Prostate gland (tissue), 2 donors: Measurements from ENCODE around the gene CDC14A. TPM values are rescaled to one million over a fixed set of nuclear protein-coding genes. Genes with fewer than 3 reads are reported as not detected.
"Not testable (repeated sequence)": the region's sequence is repeated elsewhere in the genome, so short reads cannot be mapped to it uniquely, and the experiment has no call there.

ENCODE experiments used
- DNase-seq: peaks from one replicate; pipeline ENCODE4 v3.0.0-alpha.2; 2019; ENCODE audit warnings: low spot score
- H3K27ac ChIP-seq, 2 donors: fragments of 200-600 bp; sonication (generic); 2 replicates each; pipeline ENCODE4 v1.5.1; 2017 to 2019
- H3K27me3 ChIP-seq: fragments of 200-600 bp; sonication (generic); replicated peaks from 2 replicates; pipeline ENCODE4 v1.5.1; 2019; ENCODE audit not compliant: insufficient read depth
- H3K36me3 ChIP-seq, 2 donors: fragments of 200-600 bp; sonication (generic); 1 replicate in 1 of 2; 2 replicates in 1 of 2; pipeline versions ENCODE4 v1.5.1 to v1.8.1; 2017 to 2019
- H3K4me1 ChIP-seq: fragments of 200-600 bp; sonication (generic); replicated peaks from 2 replicates; pipeline ENCODE4 v1.5.1; 2019
- H3K4me3 ChIP-seq, 2 donors: fragments of 200-600 bp; sonication (generic); 2 replicates each; pipeline ENCODE4 v1.5.1; 2017 to 2019
- H3K9me3 ChIP-seq: fragments of 200-600 bp; sonication (generic); 2 replicates; pipeline ENCODE4 v1.5.1; 2017
- POLR2A ChIP-seq: fragments of 450-650 bp; IDR thresholded peaks from one replicate; pipeline ENCODE4 v1.6.1; 2016; ENCODE audit warnings: antibody characterized with exemption, mild to moderate bottlenecking
- POLR2AphosphoS5 ChIP-seq: sonication (generic); formaldehyde crosslinking; IDR thresholded peaks from one replicate; pipeline ENCODE4 v1.6.1; 2017; ENCODE audit warnings: antibody characterized with exemption
- WGBS: methylation state at CpG from one replicate; pipeline ENCODE4 v1.1.5; 2018; 5-methylcytosine and 5-hydroxymethylcytosine counted together
- intact Hi-C: fragments of 100-400 bp; cut with DNase I; formaldehyde crosslinking; loops from one replicate; pipeline ENCODE4 v1.14.2; 2022
- total RNA-seq, 2 donors: library from RNA; depleted of rRNA; stranded (reverse); fragments of >200 nt; gene quantifications; one replicate each; pipeline ENCODE4 v1.1.0, GENCODE V29; 2016
- TF ChIP-seq, protein P1 (sequence below), 4 experiments: fragments of 200-600 bp in 2 of 4; fragments of 450-650 bp in 2 of 4; sonication (generic) in 2 of 4; IDR thresholded peaks; 1 replicate in 3 of 4; 2 replicates in 1 of 4; pipeline ENCODE4 v1.5.1; 2016 to 2019; ENCODE audit warnings: antibody characterized with exemption in 4 of 4, mild to moderate bottlenecking in 2 of 4, moderate library complexity in 2 of 4

The CDC14A gene
- total RNA-seq, 2 donors from 2014 or later = 25.7 to 39.2 TPM

DNA sequence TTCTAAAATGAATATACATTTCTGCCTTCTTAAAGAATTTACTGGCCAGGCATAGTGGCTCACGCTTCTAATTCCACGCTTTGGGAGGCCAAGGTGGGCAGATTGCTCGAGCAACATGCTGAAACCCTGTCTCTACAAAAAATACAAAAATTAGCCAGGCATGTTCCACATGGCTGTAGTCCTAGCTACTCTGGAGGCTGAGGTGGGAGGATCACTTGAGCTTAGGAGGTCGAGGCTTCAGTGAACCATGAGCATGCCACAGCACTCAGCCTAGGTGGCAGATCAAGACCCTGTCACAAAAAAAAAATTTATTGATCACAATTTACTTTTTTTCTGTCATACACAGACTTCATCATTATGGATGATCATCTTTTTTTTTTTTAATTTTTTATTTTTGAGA is 11.5 kb downstream of the CDC14A start:
- TF ChIP-seq, protein P1, sequence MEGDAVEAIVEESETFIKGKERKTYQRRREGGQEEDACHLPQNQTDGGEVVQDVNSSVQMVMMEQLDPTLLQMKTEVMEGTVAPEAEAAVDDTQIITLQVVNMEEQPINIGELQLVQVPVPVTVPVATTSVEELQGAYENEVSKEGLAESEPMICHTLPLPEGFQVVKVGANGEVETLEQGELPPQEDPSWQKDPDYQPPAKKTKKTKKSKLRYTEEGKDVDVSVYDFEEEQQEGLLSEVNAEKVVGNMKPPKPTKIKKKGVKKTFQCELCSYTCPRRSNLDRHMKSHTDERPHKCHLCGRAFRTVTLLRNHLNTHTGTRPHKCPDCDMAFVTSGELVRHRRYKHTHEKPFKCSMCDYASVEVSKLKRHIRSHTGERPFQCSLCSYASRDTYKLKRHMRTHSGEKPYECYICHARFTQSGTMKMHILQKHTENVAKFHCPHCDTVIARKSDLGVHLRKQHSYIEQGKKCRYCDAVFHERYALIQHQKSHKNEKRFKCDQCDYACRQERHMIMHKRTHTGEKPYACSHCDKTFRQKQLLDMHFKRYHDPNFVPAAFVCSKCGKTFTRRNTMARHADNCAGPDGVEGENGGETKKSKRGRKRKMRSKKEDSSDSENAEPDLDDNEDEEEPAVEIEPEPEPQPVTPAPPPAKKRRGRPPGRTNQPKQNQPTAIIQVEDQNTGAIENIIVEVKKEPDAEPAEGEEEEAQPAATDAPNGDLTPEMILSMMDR (IDR thresholded peaks at IDR 0.05) = no peak
- TF ChIP-seq POLR2A (no peak), POLR2AphosphoS5 (no peak)
- Histone ChIP-seq H3K27ac (no peak overlapping the region), H3K4me1 (peaks cover 4% of the 10 kb centered on the region), H3K9me3 (no peaks in the 10 kb centered on the region), H3K27me3 (no peaks in the 10 kb centered on the region), H3K4me3 (no peak overlapping the region), H3K36me3 (no peaks in the 10 kb centered on the region)
- DNase-seq = no peak
- WGBS = 94% methylated on average over 4 of the region's 4 CpGs
- intact Hi-C loops = no loop called here

DNA sequence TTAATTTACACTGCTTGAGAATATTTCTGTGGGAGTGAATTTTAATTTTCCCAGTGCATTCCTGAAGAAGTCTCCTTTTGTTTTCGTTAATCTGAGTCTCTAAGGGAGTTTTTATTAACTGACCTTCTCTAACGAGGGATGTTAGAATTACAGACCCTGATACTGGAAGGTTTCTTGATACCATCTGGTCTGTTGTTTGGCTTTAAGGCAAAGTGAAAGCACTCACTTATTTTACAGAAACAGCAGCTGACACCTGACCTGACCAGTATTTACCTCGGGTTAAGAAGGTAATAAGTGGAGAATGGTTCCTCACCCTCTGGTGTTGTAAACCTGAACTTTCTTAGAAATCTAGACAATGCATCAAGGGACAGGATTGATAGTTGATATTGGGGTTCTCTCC is 12.4 kb downstream of the CDC14A start:
- Histone ChIP-seq H3K9me3 (no peaks in the 10 kb centered on the region), H3K36me3 (no peaks in the 10 kb centered on the region), H3K4me1 (peaks cover 4% of the 10 kb centered on the region), H3K4me3 (no peak overlapping the region), H3K27ac (no peak overlapping the region), H3K27me3 (no peaks in the 10 kb centered on the region)
- WGBS = 30% methylated on average over 3 of the region's 3 CpGs
- TF ChIP-seq, protein P1 (IDR thresholded peaks at IDR 0.05) = no peak
- TF ChIP-seq POLR2A = no peak
- intact Hi-C loops = no loop called here
- no peak for DNase-seq

DNA sequence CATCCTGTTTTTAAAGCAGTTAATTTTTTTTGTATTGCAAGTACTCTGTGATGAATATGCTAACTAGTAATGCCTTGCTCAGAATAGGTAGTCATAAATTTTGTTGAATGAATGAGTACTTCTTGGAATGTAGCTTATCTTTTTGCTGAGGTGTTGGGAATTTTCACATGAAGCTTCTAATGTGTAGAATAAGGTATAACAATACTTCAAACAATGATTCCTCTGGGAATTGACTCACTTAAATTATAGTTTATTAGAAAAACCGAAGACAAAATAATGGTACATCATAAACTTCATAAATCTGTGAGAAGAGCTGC is 13.9 kb downstream of the CDC14A start:
- Histone ChIP-seq H3K27me3 (no peaks in the 10 kb centered on the region), H3K36me3 (no peaks in the 10 kb centered on the region), H3K27ac (no peak overlapping the region), H3K9me3 (no peaks in the 10 kb centered on the region), H3K4me3 (no peak overlapping the region), H3K4me1 (peaks cover 2% of the 10 kb centered on the region)
- TF ChIP-seq, protein P1 (IDR thresholded peaks at IDR 0.05) = no peak
- TF ChIP-seq POLR2AphosphoS5 = no peak
- TF ChIP-seq POLR2A = no peak
- 66% methylated on average over 1 of the region's 1 CpG for WGBS
- no peak for DNase-seq
- intact Hi-C loops = no loop called here

DNA sequence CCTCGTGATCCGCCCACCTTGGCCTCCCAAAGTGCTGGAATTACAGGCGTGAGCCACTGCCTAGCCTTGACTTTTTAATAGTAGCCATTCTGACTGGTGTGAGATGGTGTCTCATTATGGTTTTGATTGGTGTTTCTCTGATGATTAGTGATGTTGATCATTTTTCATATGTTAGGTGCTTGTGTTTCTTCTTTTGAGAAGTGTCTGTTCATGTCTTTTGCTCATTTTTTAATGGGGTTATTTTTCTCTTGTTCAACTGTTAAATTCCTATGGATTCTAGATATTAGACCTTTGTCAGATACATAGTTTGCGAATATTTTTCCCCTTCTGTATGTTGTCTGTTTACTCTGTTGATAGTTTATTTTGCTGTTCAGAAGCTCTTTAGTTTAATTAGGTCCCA is 17.0 kb downstream of the CDC14A start:
- 96% methylated on average over 4 of the region's 4 CpGs for WGBS
- H3K27me3 ChIP-seq, H3K4me3 ChIP-seq, H3K4me1 ChIP-seq, DNase-seq, intact Hi-C loops, H3K36me3 ChIP-seq, H3K27ac ChIP-seq, H3K9me3 ChIP-seq: not testable (repeated sequence)

DNA sequence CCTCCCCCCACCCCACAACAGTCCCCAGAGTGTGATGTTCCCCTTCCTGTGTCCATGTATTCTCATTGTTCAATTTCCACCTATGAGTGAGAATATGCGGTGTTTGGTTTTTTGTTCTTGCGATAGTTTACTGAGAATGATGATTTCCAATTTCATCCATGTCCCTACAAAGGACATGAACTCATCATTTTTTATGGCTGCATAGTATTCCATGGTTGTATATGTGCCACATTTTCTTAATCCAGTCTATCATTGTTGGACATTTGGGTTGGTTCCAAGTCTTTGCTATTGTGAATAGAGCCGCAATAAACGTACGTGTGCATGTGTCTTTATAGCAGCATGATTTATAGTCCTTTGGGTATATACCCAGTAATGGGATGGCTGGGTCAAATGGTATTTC is 21.6 kb downstream of the CDC14A start:
- H3K36me3 ChIP-seq, H3K4me3 ChIP-seq, H3K4me1 ChIP-seq, H3K27ac ChIP-seq, H3K9me3 ChIP-seq, DNase-seq, H3K27me3 ChIP-seq, intact Hi-C loops: not testable (repeated sequence)
- whole genome bisulfite sequencing = 81% methylated on average over 5 of the region's 5 CpGs

DNA sequence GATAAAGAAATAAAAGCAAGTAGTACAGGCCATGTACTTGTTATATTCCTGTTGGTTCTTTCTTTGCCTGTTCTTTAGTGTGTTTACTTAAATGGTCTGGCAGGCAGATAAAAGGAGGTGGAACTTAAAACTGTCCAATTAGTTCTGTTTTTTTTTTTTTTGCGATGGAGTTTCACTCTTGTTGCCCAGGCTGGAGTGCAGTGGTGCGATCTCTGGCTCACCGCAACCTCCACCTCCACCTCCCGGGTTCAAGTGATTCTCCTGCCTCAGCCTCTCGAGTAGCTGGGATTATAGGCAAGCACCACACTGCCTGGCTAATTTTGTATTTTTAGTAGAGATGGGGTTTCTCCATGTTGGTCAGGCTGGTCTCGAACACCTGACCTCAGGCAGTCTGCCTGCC is 24.6 kb downstream of the CDC14A start:
- peak overlapping the region in 1 of 2 donors; percentile 15 for H3K4me3 ChIP-seq
- H3K36me3 ChIP-seq, intact Hi-C loops, H3K27me3 ChIP-seq, DNase-seq, H3K9me3 ChIP-seq, H3K4me1 ChIP-seq: not testable (repeated sequence)
- 38% methylated on average over 6 of the region's 6 CpGs for WGBS
- H3K27ac ChIP-seq = peak overlapping the region; percentile 4 to 59
